B cell (primary cell): Measurements from ENCODE around the gene HTR3E.

ENCODE experiments used
- EZH2 ChIP-seq: IDR thresholded peaks from 2 replicates; pipeline ENCODE4 v1.6.1; 2012; ENCODE audit warnings: borderline replicate concordance, low read depth, mild to moderate bottlenecking, moderate library complexity, low read length; ENCODE audit not compliant: insufficient read depth, poor library complexity, severe bottlenecking
- TF ChIP-seq, protein P1 (sequence below): fragments of 200-600 bp; IDR thresholded peaks from one replicate; pipeline ENCODE4 v1.8.0; 2022; ENCODE audit warnings: antibody characterized with exemption, mild to moderate bottlenecking

DNA sequence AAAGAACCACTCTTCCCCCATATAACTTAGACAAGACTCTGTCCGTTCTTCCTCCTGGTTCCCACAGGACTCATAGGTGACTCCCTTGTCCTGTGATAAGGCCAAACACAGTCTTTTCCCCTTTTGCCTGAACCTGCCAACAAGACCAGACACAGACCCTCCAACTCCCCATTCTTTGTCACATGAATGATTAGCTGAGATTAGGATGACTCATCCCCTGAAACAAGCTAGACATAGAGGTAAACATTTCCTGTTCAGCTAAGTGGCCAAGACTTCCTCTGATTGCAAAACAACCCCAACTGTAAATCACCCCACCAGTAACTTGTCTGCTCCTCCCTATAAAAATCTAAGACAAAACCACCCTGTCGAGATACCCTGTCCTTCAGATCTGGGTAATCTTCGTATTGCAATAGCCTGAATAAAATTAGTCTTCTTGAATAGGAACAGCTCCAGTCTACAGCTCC is 11.4 kb upstream of the HTR3E start:
- TF ChIP-seq, protein P1, sequence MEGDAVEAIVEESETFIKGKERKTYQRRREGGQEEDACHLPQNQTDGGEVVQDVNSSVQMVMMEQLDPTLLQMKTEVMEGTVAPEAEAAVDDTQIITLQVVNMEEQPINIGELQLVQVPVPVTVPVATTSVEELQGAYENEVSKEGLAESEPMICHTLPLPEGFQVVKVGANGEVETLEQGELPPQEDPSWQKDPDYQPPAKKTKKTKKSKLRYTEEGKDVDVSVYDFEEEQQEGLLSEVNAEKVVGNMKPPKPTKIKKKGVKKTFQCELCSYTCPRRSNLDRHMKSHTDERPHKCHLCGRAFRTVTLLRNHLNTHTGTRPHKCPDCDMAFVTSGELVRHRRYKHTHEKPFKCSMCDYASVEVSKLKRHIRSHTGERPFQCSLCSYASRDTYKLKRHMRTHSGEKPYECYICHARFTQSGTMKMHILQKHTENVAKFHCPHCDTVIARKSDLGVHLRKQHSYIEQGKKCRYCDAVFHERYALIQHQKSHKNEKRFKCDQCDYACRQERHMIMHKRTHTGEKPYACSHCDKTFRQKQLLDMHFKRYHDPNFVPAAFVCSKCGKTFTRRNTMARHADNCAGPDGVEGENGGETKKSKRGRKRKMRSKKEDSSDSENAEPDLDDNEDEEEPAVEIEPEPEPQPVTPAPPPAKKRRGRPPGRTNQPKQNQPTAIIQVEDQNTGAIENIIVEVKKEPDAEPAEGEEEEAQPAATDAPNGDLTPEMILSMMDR, result no peak
- TF ChIP-seq EZH2, result no peak
